GM12873 (cell line): Measurements from ENCODE around the gene VAMP5.

Source experiments
- TF ChIP-seq, protein P1 (sequence below): IDR thresholded peaks from 2 replicates; pipeline ENCODE4 v1.5.1; 2012; ENCODE audit warnings: low read depth, mild to moderate bottlenecking, moderate library complexity, low read length, control low read depth; ENCODE audit not compliant: insufficient read depth; ENCODE audit errors: missing control alignments

The VAMP5 gene

DNA sequence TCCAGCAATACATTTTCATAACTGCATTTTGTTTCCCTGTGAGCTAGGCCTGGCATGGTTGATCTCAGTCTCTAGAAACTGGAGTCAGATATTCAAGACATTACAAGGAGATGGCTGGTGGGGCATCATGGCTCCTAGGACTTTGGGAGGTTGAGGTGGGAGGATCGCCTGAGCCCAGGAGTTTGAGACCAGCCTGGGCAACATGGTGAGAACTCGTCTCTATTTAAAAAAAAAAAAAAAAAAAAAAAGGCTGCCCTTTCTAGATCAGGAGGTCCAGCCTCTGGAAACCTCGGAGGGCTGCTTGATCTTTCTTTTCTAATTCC lies 7.2 kb upstream of the VAMP5 start:
- TF ChIP-seq, protein P1, sequence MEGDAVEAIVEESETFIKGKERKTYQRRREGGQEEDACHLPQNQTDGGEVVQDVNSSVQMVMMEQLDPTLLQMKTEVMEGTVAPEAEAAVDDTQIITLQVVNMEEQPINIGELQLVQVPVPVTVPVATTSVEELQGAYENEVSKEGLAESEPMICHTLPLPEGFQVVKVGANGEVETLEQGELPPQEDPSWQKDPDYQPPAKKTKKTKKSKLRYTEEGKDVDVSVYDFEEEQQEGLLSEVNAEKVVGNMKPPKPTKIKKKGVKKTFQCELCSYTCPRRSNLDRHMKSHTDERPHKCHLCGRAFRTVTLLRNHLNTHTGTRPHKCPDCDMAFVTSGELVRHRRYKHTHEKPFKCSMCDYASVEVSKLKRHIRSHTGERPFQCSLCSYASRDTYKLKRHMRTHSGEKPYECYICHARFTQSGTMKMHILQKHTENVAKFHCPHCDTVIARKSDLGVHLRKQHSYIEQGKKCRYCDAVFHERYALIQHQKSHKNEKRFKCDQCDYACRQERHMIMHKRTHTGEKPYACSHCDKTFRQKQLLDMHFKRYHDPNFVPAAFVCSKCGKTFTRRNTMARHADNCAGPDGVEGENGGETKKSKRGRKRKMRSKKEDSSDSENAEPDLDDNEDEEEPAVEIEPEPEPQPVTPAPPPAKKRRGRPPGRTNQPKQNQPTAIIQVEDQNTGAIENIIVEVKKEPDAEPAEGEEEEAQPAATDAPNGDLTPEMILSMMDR = no peak

DNA sequence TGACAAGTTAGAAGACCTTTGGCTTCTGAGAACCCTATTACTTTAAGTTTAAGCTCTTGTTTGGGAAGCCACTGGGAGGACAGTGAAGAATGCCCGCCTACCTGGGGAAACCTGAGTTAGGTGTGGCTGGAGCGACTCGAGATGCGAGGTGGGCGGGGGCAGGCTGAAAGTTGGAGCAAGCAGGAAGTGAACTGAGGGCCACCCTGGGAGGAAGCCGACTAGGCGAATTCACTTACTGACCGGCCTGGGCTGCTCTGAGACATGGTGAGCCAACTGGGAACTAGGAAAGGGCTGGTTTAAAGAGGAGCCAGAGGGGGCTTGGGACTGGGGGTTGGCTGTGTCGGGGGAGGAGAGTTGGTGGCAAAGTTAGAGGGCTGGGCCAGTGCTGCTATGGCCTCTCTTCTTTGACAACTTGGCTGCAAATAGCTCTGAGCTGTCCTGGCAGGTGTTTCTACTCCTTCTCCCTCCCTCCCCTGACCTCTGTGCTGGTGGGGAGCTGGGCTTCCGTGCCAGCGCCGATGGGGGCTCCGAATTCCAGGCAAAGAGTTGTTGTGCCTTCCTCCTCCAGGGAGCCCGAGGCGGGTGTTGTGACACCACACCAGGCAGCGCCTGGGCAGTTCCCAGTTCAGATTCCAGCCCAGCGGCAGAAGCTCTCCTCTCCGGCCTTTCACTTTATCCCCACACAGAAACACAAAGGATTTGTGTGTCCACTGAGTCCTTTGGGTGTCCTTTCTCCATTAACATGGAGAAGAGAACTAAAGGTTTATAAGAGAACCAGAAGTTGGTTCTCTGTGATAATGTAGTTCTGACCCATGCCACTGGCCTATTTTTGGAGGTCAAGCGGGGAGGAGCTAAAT lies 6.6 kb upstream of the VAMP5 start, which contains the start of gene VAMP8:
TSS of gene VAMP8 (plus strand) at position 201 of the 857 bp plus-strand sequence. CDS start at position 262, 61 bp downstream.
- TF ChIP-seq, protein P1 = no peak

DNA sequence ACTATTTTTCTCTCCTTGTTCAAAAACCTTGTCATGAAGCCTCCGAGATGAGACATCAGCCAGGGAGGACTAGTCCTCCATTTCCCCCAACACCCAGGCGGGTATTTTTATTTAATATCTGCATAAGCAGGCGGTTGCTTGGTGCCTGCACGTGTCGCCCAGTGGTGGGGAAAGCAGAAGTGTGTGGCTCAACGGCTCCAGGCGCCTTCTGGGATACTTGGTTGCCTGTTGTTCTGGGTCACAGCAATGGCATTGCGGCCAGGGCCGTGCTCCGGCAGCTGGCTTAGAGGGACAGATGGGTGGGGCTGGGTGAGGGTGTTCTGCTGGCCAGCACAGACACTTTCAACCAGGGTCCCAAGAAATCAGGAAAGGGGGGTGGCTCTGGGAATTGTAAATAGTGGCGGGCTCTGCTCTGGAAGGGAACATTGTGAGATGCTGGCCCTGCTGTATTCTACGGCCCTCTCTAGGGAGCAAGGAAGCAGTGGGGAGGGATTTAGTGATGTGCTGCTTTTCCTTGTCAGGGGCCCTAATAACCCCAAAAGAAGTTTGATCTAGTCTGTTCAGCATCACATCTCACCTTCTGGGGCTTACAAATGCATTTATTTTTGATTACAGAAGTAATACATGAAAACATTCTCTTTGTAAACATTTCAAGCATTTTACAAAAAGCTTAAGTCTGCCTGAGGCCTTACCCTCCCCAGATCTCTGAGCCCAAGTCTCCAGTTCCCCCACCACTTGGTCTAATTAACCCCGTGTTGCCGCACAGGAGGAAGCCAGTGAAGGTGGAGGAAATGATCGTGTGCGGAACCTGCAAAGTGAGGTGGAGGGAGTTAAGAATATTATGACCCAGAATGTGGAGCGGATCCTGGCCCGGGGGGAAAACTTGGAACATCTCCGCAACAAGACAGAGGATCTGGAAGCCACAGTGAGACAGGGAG lies 5.7 kb upstream of the VAMP5 start:
- TF ChIP-seq, protein P1 = no peak

DNA sequence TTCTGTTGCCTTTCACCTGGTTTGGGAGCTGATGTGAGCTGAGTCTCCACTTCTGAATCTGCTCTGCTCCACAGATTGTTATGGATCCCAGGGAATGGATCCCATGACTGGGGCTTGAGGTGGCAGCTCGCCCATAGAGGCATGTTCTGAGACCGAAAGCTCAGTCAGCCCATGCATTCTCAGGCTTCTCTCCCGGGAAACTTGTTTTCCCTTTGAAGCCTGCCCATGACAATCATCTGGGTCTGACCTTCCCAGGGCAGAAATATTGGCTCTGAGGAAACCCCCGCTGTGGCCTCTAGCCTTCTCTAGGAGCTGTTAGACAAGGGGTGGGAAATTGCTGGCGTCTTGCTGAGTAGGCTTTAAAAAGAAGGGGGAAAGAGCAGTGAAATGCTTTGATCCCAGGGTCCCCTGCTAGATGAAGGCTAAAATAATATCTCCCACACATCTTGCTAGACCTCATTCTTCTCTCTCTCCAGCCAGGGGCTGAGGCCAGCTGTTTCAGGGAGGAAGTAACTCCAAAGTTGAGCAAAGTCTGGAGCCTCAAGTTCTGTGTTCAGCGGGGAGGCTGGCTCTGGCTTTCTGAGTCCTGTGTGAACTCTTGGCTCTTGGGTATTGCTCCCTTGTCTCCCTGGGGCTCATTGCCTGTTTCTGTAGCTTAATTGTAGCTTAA lies 4.8 kb upstream of the VAMP5 start:
- TF ChIP-seq, protein P1 = no peak

DNA sequence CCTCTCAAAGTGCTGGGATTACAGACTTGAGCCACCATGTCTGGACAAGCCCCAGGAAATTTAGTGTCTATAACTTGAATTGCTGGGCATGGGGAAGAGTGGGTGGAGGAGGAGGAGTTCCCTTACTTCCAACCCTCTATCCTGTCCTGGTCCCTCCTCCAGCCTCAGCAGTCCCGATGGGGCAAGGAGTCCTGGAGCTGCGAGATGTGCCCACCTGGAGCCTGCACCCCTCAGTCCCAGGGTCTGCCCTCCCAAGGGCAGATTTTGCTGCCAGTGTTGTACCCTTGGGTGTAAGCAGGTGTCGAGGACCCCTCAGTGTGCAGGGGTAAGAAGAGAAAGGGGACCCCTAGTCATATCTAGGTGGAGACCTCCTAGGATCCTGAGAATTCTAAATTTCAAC lies 4.0 kb upstream of the VAMP5 start:
- TF ChIP-seq, protein P1 = no peak

DNA sequence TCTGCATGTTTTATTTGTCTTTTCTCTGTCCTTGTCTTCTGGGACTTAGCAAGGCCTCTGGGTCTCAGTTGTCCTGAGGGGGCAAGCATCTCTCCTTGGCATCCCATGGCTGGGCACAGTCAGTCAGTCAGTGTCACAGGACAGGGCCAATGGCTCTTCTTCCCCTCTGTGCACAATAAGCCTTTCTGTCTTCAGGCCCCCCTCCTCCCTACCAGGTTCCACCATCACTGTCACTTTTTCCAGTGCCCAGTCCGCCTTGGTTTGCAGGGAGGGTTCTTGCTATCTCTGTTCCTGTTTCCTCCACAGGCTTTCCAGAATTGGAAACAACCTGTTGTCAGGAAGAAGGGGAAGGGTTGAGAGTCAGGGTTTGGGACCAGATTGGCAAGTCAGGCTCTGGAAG lies 1.7 kb upstream of the VAMP5 start:
- TF ChIP-seq, protein P1 = no peak
